ENCODE measurements around the gene ZNF304. TPM values are rescaled to one million over a fixed set of nuclear protein-coding genes. Genes with fewer than 3 reads are reported as not detected.

ZNF304 gene
- total RNA-seq, 1 donor from 2014 or later: 17.9 TPM

Other genes starting within 250 kb of the ZNF304 start
- gene USP29, start 231.3 kb upstream of the ZNF304 start, total RNA-seq: not detected
- gene ZIM3, start 206.1 kb upstream of the ZNF304 start, total RNA-seq: not detected
- not detected for gene DUXA, start 183.8 kb upstream of the ZNF304 start, total RNA-seq
- gene ZNF264, start 159.8 kb upstream of the ZNF304 start, total RNA-seq: 23.8 TPM
- 0.98 TPM for gene AURKC, start 120.2 kb upstream of the ZNF304 start, total RNA-seq
- 21.9 TPM for gene ZNF805, start 110.6 kb upstream of the ZNF304 start, total RNA-seq
- 136 TPM for gene ZNF460, start 70.8 kb upstream of the ZNF304 start, total RNA-seq
- 24.3 TPM for gene ZNF543, start 30.8 kb upstream of the ZNF304 start, total RNA-seq
- gene TRAPPC2B, start 12.3 kb downstream of the ZNF304 start, total RNA-seq: 17.0 TPM
- 7.9 TPM for gene ZNF547, start 12.3 kb downstream of the ZNF304 start, total RNA-seq
- gene ZNF548, start 38.6 kb downstream of the ZNF304 start, total RNA-seq: 36.4 TPM
- gene ZNF17, start 59.9 kb downstream of the ZNF304 start, total RNA-seq: 27.3 TPM
- gene ZNF749, start 84.1 kb downstream of the ZNF304 start, total RNA-seq: 28.8 TPM
- 2.7 TPM for gene VN1R1, start 105.9 kb downstream of the ZNF304 start, total RNA-seq
- gene ZNF772, start 126.3 kb downstream of the ZNF304 start, total RNA-seq: 44.0 TPM
- 19.9 TPM for gene ZNF419, start 136.5 kb downstream of the ZNF304 start, total RNA-seq
- 17.0 TPM for gene ZNF773, start 148.7 kb downstream of the ZNF304 start, total RNA-seq
- 17.7 TPM for gene ZNF549, start 176.1 kb downstream of the ZNF304 start, total RNA-seq
- 10.1 TPM for gene ZNF550, start 208.6 kb downstream of the ZNF304 start, total RNA-seq
- gene ZNF416, start 227.6 kb downstream of the ZNF304 start, total RNA-seq: 7.4 TPM
- gene ZIK1, start 232.9 kb downstream of the ZNF304 start, total RNA-seq: 22.1 TPM
- gene ZNF530, start 248.6 kb downstream of the ZNF304 start, total RNA-seq: 3.9 TPM